GM12872 (cell line): ENCODE results near the gene CLEC11A.

ENCODE experiments used
- TF ChIP-seq, protein P1 (sequence below): IDR thresholded peaks from 3 replicates; pipeline ENCODE4 v1.5.1; 2011; ENCODE audit warnings: low read depth, mild to moderate bottlenecking, low read length, moderate library complexity; ENCODE audit not compliant: insufficient read depth

The CLEC11A gene

GRCh38 chr19:50725218-50725910 is 2.2 kb downstream of the CLEC11A start:
- TF ChIP-seq, protein P1, sequence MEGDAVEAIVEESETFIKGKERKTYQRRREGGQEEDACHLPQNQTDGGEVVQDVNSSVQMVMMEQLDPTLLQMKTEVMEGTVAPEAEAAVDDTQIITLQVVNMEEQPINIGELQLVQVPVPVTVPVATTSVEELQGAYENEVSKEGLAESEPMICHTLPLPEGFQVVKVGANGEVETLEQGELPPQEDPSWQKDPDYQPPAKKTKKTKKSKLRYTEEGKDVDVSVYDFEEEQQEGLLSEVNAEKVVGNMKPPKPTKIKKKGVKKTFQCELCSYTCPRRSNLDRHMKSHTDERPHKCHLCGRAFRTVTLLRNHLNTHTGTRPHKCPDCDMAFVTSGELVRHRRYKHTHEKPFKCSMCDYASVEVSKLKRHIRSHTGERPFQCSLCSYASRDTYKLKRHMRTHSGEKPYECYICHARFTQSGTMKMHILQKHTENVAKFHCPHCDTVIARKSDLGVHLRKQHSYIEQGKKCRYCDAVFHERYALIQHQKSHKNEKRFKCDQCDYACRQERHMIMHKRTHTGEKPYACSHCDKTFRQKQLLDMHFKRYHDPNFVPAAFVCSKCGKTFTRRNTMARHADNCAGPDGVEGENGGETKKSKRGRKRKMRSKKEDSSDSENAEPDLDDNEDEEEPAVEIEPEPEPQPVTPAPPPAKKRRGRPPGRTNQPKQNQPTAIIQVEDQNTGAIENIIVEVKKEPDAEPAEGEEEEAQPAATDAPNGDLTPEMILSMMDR = no peak

DNA sequence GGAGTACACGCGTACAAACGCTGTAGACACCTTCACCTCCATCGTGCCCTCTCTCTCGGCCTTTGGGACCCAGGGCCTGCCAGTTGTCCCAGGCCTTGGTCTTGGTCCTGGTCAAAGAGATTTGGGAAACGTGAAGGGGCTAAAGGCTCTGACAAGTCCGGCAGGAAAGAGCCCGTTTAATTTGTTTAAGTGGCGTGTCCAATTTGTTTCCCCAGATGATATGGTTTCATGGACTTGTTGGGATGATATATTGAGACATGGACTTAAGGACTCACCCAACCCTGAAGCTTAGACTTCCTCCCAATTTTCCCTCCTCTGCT is 2.7 kb downstream of the CLEC11A start:
- TF ChIP-seq, protein P1 = no peak

DNA sequence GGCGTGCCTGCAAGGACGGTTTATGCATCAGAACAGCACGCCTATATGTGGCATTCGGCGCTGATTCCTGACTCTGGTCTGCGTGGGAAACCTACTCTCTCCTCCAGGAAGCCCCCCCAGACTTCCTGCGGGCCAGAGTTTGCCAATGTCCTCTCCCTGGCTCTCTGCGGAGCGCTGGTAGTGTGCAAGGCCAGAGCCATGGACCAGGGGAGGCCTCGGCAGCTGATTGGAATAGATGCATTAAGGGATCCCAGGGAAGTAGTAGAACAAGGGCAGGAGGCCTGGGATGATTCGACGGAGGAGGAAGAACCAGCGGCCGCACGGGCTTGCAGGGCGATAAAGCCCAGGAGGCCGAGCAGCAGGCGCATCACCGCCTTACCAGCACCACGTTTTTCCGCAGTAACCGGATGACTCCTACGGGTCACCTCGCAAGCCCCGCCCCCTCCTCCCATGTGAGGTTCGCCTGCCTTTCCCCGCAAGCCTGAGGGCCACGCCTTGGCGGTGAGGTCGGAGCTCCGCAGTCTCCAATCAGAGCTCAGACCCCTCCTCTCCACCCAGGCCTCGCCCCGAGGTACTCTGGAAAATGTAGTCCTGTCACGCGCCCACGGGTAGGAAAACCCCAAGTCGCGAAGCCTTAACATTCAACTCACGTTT is 5.0 kb downstream of the CLEC11A start:
- TF ChIP-seq, protein P1 = no peak

DNA sequence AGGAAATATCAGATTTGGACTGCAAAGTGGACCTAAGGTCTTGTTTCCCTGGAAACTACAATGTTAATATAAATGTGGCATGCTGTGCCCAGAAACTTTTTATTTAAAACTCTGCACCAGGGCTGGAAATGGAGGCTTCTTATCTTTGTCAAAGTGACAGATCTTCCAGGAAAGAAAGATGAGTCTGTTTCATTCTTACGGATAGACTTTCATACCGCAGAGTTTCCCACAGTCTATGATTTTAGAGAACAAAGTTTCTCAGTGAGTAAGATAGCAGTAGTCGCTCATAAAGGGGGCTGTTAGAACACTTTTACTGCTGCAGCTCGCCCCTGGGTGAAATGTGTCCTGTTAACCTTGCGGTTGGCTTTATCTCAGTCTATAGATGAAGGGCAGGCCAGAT is 6.7 kb downstream of the CLEC11A start:
- TF ChIP-seq, protein P1 = no peak

DNA sequence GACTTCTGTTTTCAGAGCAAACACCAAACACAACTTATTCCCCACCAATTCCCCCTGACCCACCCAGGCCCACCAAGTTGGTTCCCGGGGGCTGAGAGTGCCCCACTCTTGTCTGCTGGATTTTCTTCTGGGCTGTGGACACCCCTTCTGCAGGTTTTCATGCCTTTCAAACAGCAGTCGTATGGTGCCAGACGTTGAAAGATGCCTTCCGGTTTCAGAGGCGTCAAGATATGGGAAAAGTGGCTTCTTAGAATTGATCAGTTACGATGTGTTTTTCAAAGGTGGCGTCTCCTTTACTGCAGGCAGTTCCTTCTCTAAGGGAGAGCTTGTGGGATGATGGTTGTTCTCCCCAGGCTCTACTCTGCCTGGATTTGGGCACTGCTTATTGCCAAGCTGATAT is 12.7 kb downstream of the CLEC11A start:
- TF ChIP-seq, protein P1 = no peak

GRCh38 chr19:50736338-50736737 is 13.2 kb downstream of the CLEC11A start:
- TF ChIP-seq, protein P1 = no peak

GRCh38 chr19:50739132-50739913 is 16.2 kb downstream of the CLEC11A start:
- TF ChIP-seq, protein P1 = no peak
